ENCODE results near the gene CFAP210. TPM values are rescaled to one million over a fixed set of nuclear protein-coding genes. Genes with fewer than 3 reads are reported as not detected.
A peak's percentile ranks its signal among the peaks of the same experiment; 100 is the strongest.

Gene CFAP210
- polyA plus RNA-seq, 3 donors = not detected

- no peak overlapping the region for H3K27ac ChIP-seq (ENCODE audit: low read depth in 1 of 2, low read length in 2 of 2)
- peaks cover 7 to 11% (median 7%) of the 10 kb centered on the region in 3 donors for H3K27me3 Mint-ChIP-seq (ENCODE audit: low read depth in 3 of 3)
- DNase-seq = peak; percentile 6 to 15 (median 11)
- no peaks in the 10 kb centered on the region for H3K79me2 ChIP-seq (ENCODE audit: insufficient read depth, low read length)
- intact Hi-C loops (cut with micrococcal nuclease) = loop anchor here (10.0 kb wide), 1 partner anchor 109 kb away; the partner anchor contains the start of gene PPIG (in 2 of the 2)
- no peaks in the 10 kb centered on the region for H4K20me1 ChIP-seq (ENCODE audit: insufficient read depth, low read length)
- H3K27ac Mint-ChIP-seq = peak overlapping the region in 6 of 7 donors; percentile 93 to 99 (median 97)
- no peak overlapping the region for H3K4me3 ChIP-seq (replicated peaks in 1 of 3; ENCODE audit: low read depth in 2 of 3, low read length in 3 of 3)
- peak overlapping the region; percentile 95 for H2AFZ ChIP-seq (ENCODE audit: insufficient read depth, low read depth, low read length, poor library complexity, severe bottlenecking)
- H3K4me2 ChIP-seq (replicated peaks; ENCODE audit: extremely low read depth, low read length, poor library complexity, severe bottlenecking) = peak overlapping the region; percentile 83
- WGBS (ENCODE audit: insufficient coverage) = no CpG with 5 or more reads among the region's 4 CpGs
- no peak overlapping the region for H3K9ac ChIP-seq (ENCODE audit: insufficient read depth, low read length, poor library complexity, severe bottlenecking)
- H3K36me3 ChIP-seq (replicated peaks in 1 of 2; ENCODE audit: control insufficient read depth in 1 of 2, insufficient read depth in 2 of 2, low read length in 2 of 2) = no peaks in the 10 kb centered on the region
- H3K27me3 ChIP-seq (ENCODE audit: control insufficient read depth in 2 of 2, insufficient read depth in 2 of 2, low read length in 2 of 2) = peaks cover 0 to 2% of the 10 kb centered on the region in 2 donors
- no peaks in the 10 kb centered on the region for H3K36me3 Mint-ChIP-seq
- peaks cover 6 to 24% (median 13%) of the 10 kb centered on the region in 7 donors for H3K9me3 Mint-ChIP-seq
- peak overlapping the region; percentile 90 to 98 for H3K4me3 Mint-ChIP-seq
- TF ChIP-seq, protein P1, sequence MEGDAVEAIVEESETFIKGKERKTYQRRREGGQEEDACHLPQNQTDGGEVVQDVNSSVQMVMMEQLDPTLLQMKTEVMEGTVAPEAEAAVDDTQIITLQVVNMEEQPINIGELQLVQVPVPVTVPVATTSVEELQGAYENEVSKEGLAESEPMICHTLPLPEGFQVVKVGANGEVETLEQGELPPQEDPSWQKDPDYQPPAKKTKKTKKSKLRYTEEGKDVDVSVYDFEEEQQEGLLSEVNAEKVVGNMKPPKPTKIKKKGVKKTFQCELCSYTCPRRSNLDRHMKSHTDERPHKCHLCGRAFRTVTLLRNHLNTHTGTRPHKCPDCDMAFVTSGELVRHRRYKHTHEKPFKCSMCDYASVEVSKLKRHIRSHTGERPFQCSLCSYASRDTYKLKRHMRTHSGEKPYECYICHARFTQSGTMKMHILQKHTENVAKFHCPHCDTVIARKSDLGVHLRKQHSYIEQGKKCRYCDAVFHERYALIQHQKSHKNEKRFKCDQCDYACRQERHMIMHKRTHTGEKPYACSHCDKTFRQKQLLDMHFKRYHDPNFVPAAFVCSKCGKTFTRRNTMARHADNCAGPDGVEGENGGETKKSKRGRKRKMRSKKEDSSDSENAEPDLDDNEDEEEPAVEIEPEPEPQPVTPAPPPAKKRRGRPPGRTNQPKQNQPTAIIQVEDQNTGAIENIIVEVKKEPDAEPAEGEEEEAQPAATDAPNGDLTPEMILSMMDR (IDR thresholded peaks at IDR 0.05) = no peak
- peaks cover 11% of the 10 kb centered on the region for H3K4me1 Mint-ChIP-seq
- peaks cover 14 to 16% of the 10 kb centered on the region in 2 donors for H3K4me1 ChIP-seq (ENCODE audit: control insufficient read depth in 1 of 2, insufficient read depth in 2 of 2, low read length in 2 of 2)
- H3K9me3 ChIP-seq (replicated peaks in 1 of 2; ENCODE audit: control insufficient read depth in 1 of 2, insufficient read depth in 1 of 2, low read length in 2 of 2) = peaks cover 0 to 3% of the 10 kb centered on the region in 2 donors
Observed at GRCh38 chr2:169693360-169693759, 845 bp downstream of the CFAP210 start.

GRCh38 chr2:169692718-169693117, 1.5 kb downstream of the CFAP210 start:
- no peak overlapping the region for H3K4me3 Mint-ChIP-seq
- intact Hi-C loops (cut with micrococcal nuclease) = loop anchor here (10.0 kb wide), 1 partner anchor 108 kb away; the partner anchor contains the start of gene PPIG (in 2 of the 2)
- no peak overlapping the region for H3K4me2 ChIP-seq (replicated peaks; ENCODE audit: extremely low read depth, low read length, poor library complexity, severe bottlenecking)

More at GRCh38 chr2:169692718-169693117, 1.5 kb downstream of the CFAP210 start:
- Histone ChIP-seq H4K20me1 (ENCODE audit: insufficient read depth, low read length) (no peaks in the 10 kb centered on the region), H3K9ac (ENCODE audit: insufficient read depth, low read length, poor library complexity, severe bottlenecking) (no peak overlapping the region), H3K4me3 (replicated peaks in 1 of 3; ENCODE audit: low read depth in 2 of 3, low read length in 3 of 3) (no peak overlapping the region), H3K27me3 (ENCODE audit: control insufficient read depth in 2 of 2, insufficient read depth in 2 of 2, low read length in 2 of 2) (peaks cover 0 to 2% of the 10 kb centered on the region in 2 donors), H3K9me3 (replicated peaks in 1 of 2; ENCODE audit: control insufficient read depth in 1 of 2, insufficient read depth in 1 of 2, low read length in 2 of 2) (peaks cover 0 to 3% of the 10 kb centered on the region in 2 donors), H3K36me3 (replicated peaks in 1 of 2; ENCODE audit: control insufficient read depth in 1 of 2, insufficient read depth in 2 of 2, low read length in 2 of 2) (no peaks in the 10 kb centered on the region), H3K27ac (ENCODE audit: low read depth in 1 of 2, low read length in 2 of 2) (no peak overlapping the region), H3K79me2 (ENCODE audit: insufficient read depth, low read length) (no peaks in the 10 kb centered on the region), H3K4me1 (ENCODE audit: control insufficient read depth in 1 of 2, insufficient read depth in 2 of 2, low read length in 2 of 2) (peaks cover 14 to 16% of the 10 kb centered on the region in 2 donors), H2AFZ (ENCODE audit: insufficient read depth, low read depth, low read length, poor library complexity, severe bottlenecking) (no peak overlapping the region)
- 100% methylated on average over 1 of the region's 3 CpGs for WGBS (ENCODE audit: insufficient coverage)
- peaks cover 11% of the 10 kb centered on the region for H3K4me1 Mint-ChIP-seq
- peaks cover 7 to 11% (median 7%) of the 10 kb centered on the region in 3 donors for H3K27me3 Mint-ChIP-seq (ENCODE audit: low read depth in 3 of 3)
- H3K36me3 Mint-ChIP-seq = no peaks in the 10 kb centered on the region
- peak overlapping the region in 2 of 7 donors; percentile 80 to 98 for H3K27ac Mint-ChIP-seq
- TF ChIP-seq, protein P1 (IDR thresholded peaks at IDR 0.05) = no peak
- peaks cover 10 to 30% (median 14%) of the 10 kb centered on the region in 7 donors for H3K9me3 Mint-ChIP-seq
- DNase-seq = no peak

Data from CD14-positive monocyte (primary cell).